Breast epithelium (tissue), 3 donors: ENCODE results near the gene SLC12A1.

ENCODE experiments used
- CTCF ChIP-seq, 3 donors: fragments of 450-650 bp; IDR thresholded peaks; one replicate each; pipeline ENCODE4 v1.5.1; 2016 to 2017; ENCODE audit warnings: antibody characterized with exemption in 3 of 3, mild to moderate bottlenecking in 3 of 3, moderate library complexity in 3 of 3
- POLR2A ChIP-seq: fragments of 450-650 bp; IDR thresholded peaks from one replicate; pipeline ENCODE4 v1.6.1; 2016; ENCODE audit warnings: antibody characterized with exemption, mild to moderate bottlenecking, moderate library complexity
- POLR2AphosphoS5 ChIP-seq, 3 donors: sonication (generic); formaldehyde crosslinking; IDR thresholded peaks; one replicate each; pipeline ENCODE4 v1.6.1; 2017; ENCODE audit warnings: antibody characterized with exemption in 3 of 3

- TF ChIP-seq CTCF (IDR thresholded peaks at IDR 0.05) = no peak
- no peak for TF ChIP-seq POLR2AphosphoS5 (IDR thresholded peaks at IDR 0.05)
- TF ChIP-seq POLR2A = no peak
These were observed 126.5 kb downstream of the SLC12A1 start for GRCh38 chr15:48332642-48333034.
